ENCODE results near the gene PPP2R3C. TPM values are rescaled to one million over a fixed set of nuclear protein-coding genes. Genes with fewer than 3 reads are reported as not detected.

The PPP2R3C gene
- total and polyA plus RNA-seq, 2 of the 13 experiments (the other 11 are each of a cell fraction or from before 2014, with no cell fraction given) = 63.4 to 102 TPM

DNA sequence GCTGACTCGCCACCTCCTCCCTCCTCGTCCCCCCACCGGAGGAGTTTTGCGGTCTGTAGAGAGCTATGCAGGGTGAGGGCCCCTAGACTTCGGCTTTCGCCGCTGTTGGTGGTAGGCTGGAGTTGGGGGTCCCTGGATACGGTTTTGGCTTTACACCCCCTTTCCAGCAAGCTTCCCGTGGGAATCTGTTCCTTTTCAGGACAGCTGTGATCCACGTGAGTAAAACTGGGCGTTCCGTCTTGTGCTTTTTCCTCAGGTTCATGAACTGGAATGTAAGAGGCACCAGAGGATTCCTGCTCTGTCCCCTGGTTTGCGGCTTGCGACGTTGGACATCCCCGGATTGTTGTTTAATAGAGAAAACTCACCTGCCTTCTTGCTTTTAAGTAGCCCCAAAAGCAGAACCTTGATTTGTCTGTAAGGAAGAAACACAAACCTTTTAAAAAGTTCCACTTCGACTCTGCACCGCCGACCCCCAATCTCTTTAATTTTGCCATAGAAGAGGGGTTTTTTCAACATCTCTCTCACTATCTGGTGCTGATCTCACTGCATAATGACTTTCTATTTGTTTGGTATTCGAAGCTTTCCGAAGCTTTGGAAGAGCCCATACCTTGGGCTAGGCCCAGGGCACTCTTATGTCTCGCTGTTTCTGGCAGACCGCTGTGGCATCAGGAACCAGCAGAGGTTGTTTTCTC, 1.1 kb upstream of the PPP2R3C start (continued):
- TF ChIP-seq, protein P1, sequence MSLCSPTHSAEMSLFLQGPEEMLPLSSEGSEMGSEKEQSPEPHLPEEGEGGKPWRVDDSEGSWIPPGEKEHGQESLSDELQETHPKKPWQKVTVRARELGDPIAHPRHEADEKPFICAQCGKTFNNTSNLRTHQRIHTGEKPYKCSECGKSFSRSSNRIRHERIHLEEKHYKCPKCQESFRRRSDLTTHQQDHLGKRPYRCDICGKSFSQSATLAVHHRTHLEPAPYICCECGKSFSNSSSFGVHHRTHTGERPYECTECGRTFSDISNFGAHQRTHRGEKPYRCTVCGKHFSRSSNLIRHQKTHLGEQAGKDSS (CRISPR knock-in tag; IDR thresholded peaks at IDR 0.05; ENCODE audit: borderline replicate concordance, low read depth) = peak; percentile 97; the same call in 1 of the 2 replicates
- TF ChIP-seq SIN3A (IDR thresholded peaks at IDR 0.05; ENCODE audit: borderline replicate concordance, low read depth, low read length) (0 out of 2 replicates have a peak, but pooled peaks have one; percentile 22), IRX3 (CRISPR knock-in tag; IDR thresholded peaks at IDR 0.05; ENCODE audit: borderline replicate concordance, low read depth) (no peak), PAX8 (CRISPR knock-in tag; IDR thresholded peaks at IDR 0.05; ENCODE audit: borderline replicate concordance) (0 out of 2 replicates have a peak, but pooled peaks have one; percentile 86), ZNF160 (CRISPR knock-in tag; IDR thresholded peaks at IDR 0.05) (peak; percentile 6; the same call in 1 of the 2 replicates), TSC22D2 (CRISPR knock-in tag; IDR thresholded peaks at IDR 0.05; ENCODE audit: borderline replicate concordance) (peak; percentile 10; the same call in 1 of the 2 replicates), ZFYVE20 (CRISPR knock-in tag; IDR thresholded peaks at IDR 0.05; ENCODE audit: borderline replicate concordance, low read depth) (no peak), ZNF703 (CRISPR knock-in tag; IDR thresholded peaks at IDR 0.05; ENCODE audit: borderline replicate concordance) (0 out of 2 replicates have a peak, but pooled peaks have one; percentile 3), KDM6A (CRISPR knock-in tag; IDR thresholded peaks at IDR 0.05; ENCODE audit: low read depth) (0 out of 2 replicates have a peak, but pooled peaks have one; percentile 9), MED8 (CRISPR knock-in tag; IDR thresholded peaks at IDR 0.05; ENCODE audit: insufficient replicate concordance) (peak; percentile 65), ZNF260 (CRISPR knock-in tag; IDR thresholded peaks at IDR 0.05; ENCODE audit: borderline replicate concordance, low read depth) (no peak), ZNF75D (CRISPR knock-in tag; IDR thresholded peaks at IDR 0.05; ENCODE audit: borderline replicate concordance) (peak; percentile 16; the same call in 1 of the 2 replicates), ESRRA (CRISPR knock-in tag; IDR thresholded peaks at IDR 0.05; ENCODE audit: low read depth) (peak; percentile 28; the same call in 1 of the 2 replicates)
- TF ChIP-seq, protein P2, sequence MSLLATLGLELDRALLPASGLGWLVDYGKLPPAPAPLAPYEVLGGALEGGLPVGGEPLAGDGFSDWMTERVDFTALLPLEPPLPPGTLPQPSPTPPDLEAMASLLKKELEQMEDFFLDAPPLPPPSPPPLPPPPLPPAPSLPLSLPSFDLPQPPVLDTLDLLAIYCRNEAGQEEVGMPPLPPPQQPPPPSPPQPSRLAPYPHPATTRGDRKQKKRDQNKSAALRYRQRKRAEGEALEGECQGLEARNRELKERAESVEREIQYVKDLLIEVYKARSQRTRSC (CRISPR knock-in tag; IDR thresholded peaks at IDR 0.05; ENCODE audit: low read depth) = 0 out of 2 replicates have a peak, but pooled peaks have one; percentile 3
- TF ChIP-seq, protein P3, sequence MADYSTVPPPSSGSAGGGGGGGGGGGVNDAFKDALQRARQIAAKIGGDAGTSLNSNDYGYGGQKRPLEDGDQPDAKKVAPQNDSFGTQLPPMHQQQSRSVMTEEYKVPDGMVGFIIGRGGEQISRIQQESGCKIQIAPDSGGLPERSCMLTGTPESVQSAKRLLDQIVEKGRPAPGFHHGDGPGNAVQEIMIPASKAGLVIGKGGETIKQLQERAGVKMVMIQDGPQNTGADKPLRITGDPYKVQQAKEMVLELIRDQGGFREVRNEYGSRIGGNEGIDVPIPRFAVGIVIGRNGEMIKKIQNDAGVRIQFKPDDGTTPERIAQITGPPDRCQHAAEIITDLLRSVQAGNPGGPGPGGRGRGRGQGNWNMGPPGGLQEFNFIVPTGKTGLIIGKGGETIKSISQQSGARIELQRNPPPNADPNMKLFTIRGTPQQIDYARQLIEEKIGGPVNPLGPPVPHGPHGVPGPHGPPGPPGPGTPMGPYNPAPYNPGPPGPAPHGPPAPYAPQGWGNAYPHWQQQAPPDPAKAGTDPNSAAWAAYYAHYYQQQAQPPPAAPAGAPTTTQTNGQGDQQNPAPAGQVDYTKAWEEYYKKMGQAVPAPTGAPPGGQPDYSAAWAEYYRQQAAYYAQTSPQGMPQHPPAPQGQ (CRISPR knock-in tag; IDR thresholded peaks at IDR 0.05; ENCODE audit: borderline replicate concordance) = 0 out of 2 replicates have a peak, but pooled peaks have one; percentile 22
- TF ChIP-seq, protein P4, sequence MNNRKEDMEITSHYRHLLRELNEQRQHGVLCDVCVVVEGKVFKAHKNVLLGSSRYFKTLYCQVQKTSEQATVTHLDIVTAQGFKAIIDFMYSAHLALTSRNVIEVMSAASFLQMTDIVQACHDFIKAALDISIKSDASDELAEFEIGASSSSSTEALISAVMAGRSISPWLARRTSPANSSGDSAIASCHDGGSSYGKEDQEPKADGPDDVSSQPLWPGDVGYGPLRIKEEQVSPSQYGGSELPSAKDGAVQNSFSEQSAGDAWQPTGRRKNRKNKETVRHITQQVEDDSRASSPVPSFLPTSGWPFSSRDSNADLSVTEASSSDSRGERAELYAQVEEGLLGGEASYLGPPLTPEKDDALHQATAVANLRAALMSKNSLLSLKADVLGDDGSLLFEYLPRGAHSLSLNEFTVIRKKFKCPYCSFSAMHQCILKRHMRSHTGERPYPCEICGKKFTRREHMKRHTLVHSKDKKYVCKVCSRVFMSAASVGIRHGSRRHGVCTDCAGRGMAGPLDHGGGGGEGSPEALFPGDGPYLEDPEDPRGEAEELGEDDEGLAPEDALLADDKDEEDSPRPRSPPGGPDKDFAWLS (CRISPR knock-in tag; IDR thresholded peaks at IDR 0.05; ENCODE audit: borderline replicate concordance) = peak; percentile 16; the same call in 1 of the 2 replicates
- TF ChIP-seq, protein P5, sequence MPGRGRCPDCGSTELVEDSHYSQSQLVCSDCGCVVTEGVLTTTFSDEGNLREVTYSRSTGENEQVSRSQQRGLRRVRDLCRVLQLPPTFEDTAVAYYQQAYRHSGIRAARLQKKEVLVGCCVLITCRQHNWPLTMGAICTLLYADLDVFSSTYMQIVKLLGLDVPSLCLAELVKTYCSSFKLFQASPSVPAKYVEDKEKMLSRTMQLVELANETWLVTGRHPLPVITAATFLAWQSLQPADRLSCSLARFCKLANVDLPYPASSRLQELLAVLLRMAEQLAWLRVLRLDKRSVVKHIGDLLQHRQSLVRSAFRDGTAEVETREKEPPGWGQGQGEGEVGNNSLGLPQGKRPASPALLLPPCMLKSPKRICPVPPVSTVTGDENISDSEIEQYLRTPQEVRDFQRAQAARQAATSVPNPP (CRISPR knock-in tag; IDR thresholded peaks at IDR 0.05) = peak; percentile 58; the same call in 1 of the 2 replicates
